Neural progenitor cell (in vitro differentiated cells): Measurements from ENCODE around the gene C1orf87. TPM values are rescaled to one million over a fixed set of nuclear protein-coding genes. Genes with fewer than 3 reads are reported as not detected.

Experiments
- DNase-seq: peaks from one replicate; pipeline ENCODE4 v3.0.0-alpha.2; 2016; ENCODE audit warnings: low spot score
- H2AFZ ChIP-seq: fragments of 200-600 bp; sonication (generic); replicated peaks from 2 replicates; pipeline ENCODE4 v1.6.1; 2016; ENCODE audit warnings: antibody characterized with exemption
- H3F3A ChIP-seq: fragments of 200-600 bp; sonication (generic); 2 replicates; pipeline ENCODE4 v1.6.1; 2016; ENCODE audit warnings: antibody characterized with exemption, low read depth
- H3K27ac ChIP-seq: fragments of 200-600 bp; sonication (generic); 2 replicates; pipeline ENCODE4 v1.5.1; 2016; ENCODE audit warnings: mild to moderate bottlenecking
- H3K27me3 ChIP-seq: fragments of 200-600 bp; sonication (generic); 2 replicates; pipeline ENCODE4 v1.6.1; 2016; ENCODE audit warnings: mild to moderate bottlenecking, moderate library complexity
- H3K36me3 ChIP-seq: fragments of 200-600 bp; sonication (generic); 2 replicates; pipeline ENCODE4 v1.5.1; 2016
- H3K4me1 ChIP-seq: fragments of 200-600 bp; sonication (generic); 2 replicates; pipeline ENCODE4 v1.6.1; 2016; ENCODE audit warnings: mixed run types
- H3K4me2 ChIP-seq: fragments of 200-600 bp; sonication (generic); 2 replicates; pipeline ENCODE4 v1.6.1; 2016
- H3K4me3 ChIP-seq: fragments of 200-600 bp; sonication (generic); 2 replicates; pipeline ENCODE4 v1.5.1; 2016
- H3K79me2 ChIP-seq: fragments of 200-600 bp; sonication (generic); 2 replicates; pipeline ENCODE4 v1.6.1; 2016; ENCODE audit warnings: low read depth
- H3K9ac ChIP-seq: fragments of 200-600 bp; sonication (generic); 2 replicates; pipeline ENCODE4 v1.6.1; 2016
- H3K9me3 ChIP-seq: fragments of 200-600 bp; sonication (generic); 2 replicates; pipeline ENCODE4 v1.5.1; 2016; ENCODE audit warnings: low read depth
- H4K20me1 ChIP-seq: fragments of 200-600 bp; sonication (generic); 2 replicates; pipeline ENCODE4 v1.6.1; 2016; ENCODE audit warnings: low read depth
- H3K27ac Mint-ChIP-seq: 3 replicates; pipeline ENCODE4 v1.8.0; 2021; ENCODE audit warnings: mixed read lengths
- H3K27me3 Mint-ChIP-seq: 2 replicates; pipeline ENCODE4 v1.8.0; 2022; ENCODE audit warnings: low read depth, mild to moderate bottlenecking, inconsistent platforms, moderate library complexity, mixed read lengths; ENCODE audit not compliant: insufficient read depth
- H3K36me3 Mint-ChIP-seq: 3 replicates; pipeline ENCODE4 v1.8.0; 2021; ENCODE audit warnings: mixed read lengths
- H3K4me1 Mint-ChIP-seq: 3 replicates; pipeline ENCODE4 v1.8.0; 2021; ENCODE audit warnings: mixed read lengths
- H3K4me3 Mint-ChIP-seq: 3 replicates; pipeline ENCODE4 v1.8.0; 2021; ENCODE audit warnings: mild to moderate bottlenecking, moderate library complexity, mixed read lengths
- H3K9me3 Mint-ChIP-seq: 3 replicates; pipeline ENCODE4 v1.8.0; 2020; ENCODE audit warnings: mixed read lengths
- EZH2 ChIP-seq: fragments of 200-600 bp; sonication (generic); IDR thresholded peaks from 2 replicates; pipeline ENCODE4 v1.6.1; 2017; ENCODE audit warnings: antibody characterized with exemption, mild to moderate bottlenecking, moderate library complexity
- EZH2phosphoT487 ChIP-seq: fragments of 200-600 bp; sonication (generic); IDR thresholded peaks from 2 replicates; pipeline ENCODE4 v1.6.1; 2017; ENCODE audit warnings: antibody characterized with exemption
- total RNA-seq: library from RNA; depleted of rRNA; stranded (reverse); fragments of >200 nt; gene quantifications from 2 replicates; pipeline ENCODE4 v1.2.3, GENCODE V29; 2015; ENCODE audit warnings: low replicate concordance
- TF ChIP-seq, protein P1 (sequence below): fragments of 200-600 bp; sonication (generic); IDR thresholded peaks from 2 replicates; pipeline ENCODE4 v1.5.1; 2017; ENCODE audit warnings: antibody characterized with exemption, mild to moderate bottlenecking

Gene C1orf87
- total RNA-seq, 1 donor from 2014 or later, result not detected

DNA sequence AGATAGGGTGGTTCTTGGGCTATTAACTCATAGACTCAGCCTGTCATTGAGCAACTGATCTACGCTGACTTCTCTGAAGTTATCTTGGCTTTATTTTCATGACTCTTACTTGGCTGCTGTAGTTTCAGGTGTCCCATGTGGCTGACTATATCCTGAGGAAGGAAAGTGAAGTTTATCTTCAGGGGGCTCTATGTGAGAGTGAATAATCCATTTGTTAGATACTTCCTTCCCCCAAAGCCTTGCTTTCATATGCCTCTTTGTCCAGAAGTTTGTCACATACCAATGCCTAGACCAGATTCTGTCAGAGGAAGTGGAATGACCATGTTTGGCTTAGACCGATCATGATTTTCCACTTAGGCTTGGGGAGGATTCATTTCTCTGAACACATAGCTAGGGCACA, 27.9 kb upstream of the C1orf87 start:
- Histone ChIP-seq H3K27me3 (no peaks in the 10 kb centered on the region), H3K4me3 (no peak overlapping the region), H3K36me3 (no peaks in the 10 kb centered on the region), H3K9ac (no peak overlapping the region), H2AFZ (no peak overlapping the region), H3K4me1 (no peaks in the 10 kb centered on the region), H3K4me2 (no peak overlapping the region), H3F3A (no peaks in the 10 kb centered on the region), H4K20me1 (no peaks in the 10 kb centered on the region), H3K27ac (no peak overlapping the region), H3K9me3 (no peaks in the 10 kb centered on the region), H3K79me2 (no peaks in the 10 kb centered on the region)
- Mint-ChIP-seq H3K36me3 (no peaks in the 10 kb centered on the region), H3K27me3 (peaks cover 3% of the 10 kb centered on the region), H3K4me1 (no peaks in the 10 kb centered on the region), H3K9me3 (no peaks in the 10 kb centered on the region), H3K27ac (no peak overlapping the region), H3K4me3 (no peak overlapping the region)
- TF ChIP-seq EZH2phosphoT487, result no peak
- TF ChIP-seq, protein P1, sequence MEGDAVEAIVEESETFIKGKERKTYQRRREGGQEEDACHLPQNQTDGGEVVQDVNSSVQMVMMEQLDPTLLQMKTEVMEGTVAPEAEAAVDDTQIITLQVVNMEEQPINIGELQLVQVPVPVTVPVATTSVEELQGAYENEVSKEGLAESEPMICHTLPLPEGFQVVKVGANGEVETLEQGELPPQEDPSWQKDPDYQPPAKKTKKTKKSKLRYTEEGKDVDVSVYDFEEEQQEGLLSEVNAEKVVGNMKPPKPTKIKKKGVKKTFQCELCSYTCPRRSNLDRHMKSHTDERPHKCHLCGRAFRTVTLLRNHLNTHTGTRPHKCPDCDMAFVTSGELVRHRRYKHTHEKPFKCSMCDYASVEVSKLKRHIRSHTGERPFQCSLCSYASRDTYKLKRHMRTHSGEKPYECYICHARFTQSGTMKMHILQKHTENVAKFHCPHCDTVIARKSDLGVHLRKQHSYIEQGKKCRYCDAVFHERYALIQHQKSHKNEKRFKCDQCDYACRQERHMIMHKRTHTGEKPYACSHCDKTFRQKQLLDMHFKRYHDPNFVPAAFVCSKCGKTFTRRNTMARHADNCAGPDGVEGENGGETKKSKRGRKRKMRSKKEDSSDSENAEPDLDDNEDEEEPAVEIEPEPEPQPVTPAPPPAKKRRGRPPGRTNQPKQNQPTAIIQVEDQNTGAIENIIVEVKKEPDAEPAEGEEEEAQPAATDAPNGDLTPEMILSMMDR, result no peak
- TF ChIP-seq EZH2, result no peak
- DNase-seq, result no peak

DNA sequence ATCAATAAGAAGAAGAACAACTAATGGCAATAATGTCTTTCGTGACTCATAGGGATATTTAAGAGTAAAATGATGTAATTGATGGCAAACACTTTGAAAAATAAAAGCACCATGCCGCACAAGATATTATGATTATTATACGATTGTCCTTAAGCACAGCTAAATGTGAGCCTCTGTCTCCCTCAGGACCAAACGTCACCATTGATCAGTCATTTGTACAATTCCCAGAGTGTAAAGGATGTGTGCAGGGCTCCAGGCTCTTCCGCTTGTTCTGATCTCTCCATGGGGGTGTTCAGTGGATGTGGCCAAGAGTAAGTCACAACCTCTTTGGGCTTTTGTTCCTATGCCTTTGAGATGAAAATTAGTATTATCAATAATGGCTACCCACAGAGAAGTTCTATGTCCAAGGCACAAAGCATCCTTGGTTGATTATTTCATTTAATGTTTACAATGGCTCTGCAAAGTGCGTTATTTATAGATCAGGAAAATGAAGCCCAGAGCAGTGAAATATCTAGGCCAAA, 17.7 kb upstream of the C1orf87 start:
- H3K27me3 Mint-ChIP-seq, result no peaks in the 10 kb centered on the region
- no peak for TF ChIP-seq EZH2phosphoT487
- no peak overlapping the region for H3K27ac ChIP-seq
- no peak overlapping the region for H2AFZ ChIP-seq
- peaks cover 3% of the 10 kb centered on the region for H3F3A ChIP-seq
- no peaks in the 10 kb centered on the region for H3K79me2 ChIP-seq
- DNase-seq, result no peak
- H3K36me3 ChIP-seq, result no peaks in the 10 kb centered on the region
- H3K9me3 Mint-ChIP-seq, result peaks cover 7% of the 10 kb centered on the region
- H3K4me3 Mint-ChIP-seq, result no peak overlapping the region
- H3K9ac ChIP-seq, result no peak overlapping the region
- no peak overlapping the region for H3K4me3 ChIP-seq
- H3K9me3 ChIP-seq, result no peaks in the 10 kb centered on the region
- H3K27ac Mint-ChIP-seq, result no peak overlapping the region
- H3K36me3 Mint-ChIP-seq, result no peaks in the 10 kb centered on the region
- no peaks in the 10 kb centered on the region for H3K27me3 ChIP-seq
- peaks cover 24% of the 10 kb centered on the region for H3K4me1 Mint-ChIP-seq
- peaks cover 14% of the 10 kb centered on the region for H3K4me1 ChIP-seq
- peak overlapping the region; percentile 30 for H3K4me2 ChIP-seq
- no peaks in the 10 kb centered on the region for H4K20me1 ChIP-seq

DNA sequence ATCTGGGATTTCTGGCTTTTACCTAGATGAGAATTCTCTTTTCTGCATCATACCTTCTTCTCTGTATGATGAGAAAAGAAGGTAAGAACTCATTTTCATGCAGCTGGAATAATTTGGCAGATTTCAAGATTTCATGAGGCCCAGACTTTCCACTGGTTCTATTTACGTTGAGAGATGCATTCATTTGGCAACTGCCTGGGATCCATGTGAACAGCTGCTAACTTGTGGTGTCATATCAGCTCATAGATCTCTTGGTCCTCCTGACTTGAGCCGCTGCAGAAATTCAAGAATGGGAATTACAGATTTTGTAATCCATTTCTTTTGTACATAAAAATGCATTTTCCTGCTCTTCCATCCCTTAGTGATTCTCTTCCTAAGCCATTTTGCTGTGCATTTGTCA, 17.1 kb upstream of the C1orf87 start:
- no peaks in the 10 kb centered on the region for H3K36me3 ChIP-seq
- no peak for DNase-seq
- no peak overlapping the region for H3K4me3 ChIP-seq
- H3K79me2 ChIP-seq, result no peaks in the 10 kb centered on the region
- Mint-ChIP-seq H3K27ac (no peak overlapping the region), H3K4me1 (peaks cover 24% of the 10 kb centered on the region), H3K9me3 (peaks cover 2% of the 10 kb centered on the region), H3K36me3 (no peaks in the 10 kb centered on the region), H3K4me3 (no peak overlapping the region), H3K27me3 (no peaks in the 10 kb centered on the region)
- no peak overlapping the region for H3K9ac ChIP-seq
- no peaks in the 10 kb centered on the region for H4K20me1 ChIP-seq
- peaks cover 14% of the 10 kb centered on the region for H3K4me1 ChIP-seq
- H3K4me2 ChIP-seq, result no peak overlapping the region
- peaks cover 3% of the 10 kb centered on the region for H3F3A ChIP-seq
- TF ChIP-seq EZH2 (no peak), EZH2phosphoT487 (no peak)
- TF ChIP-seq, protein P1, result no peak
- H2AFZ ChIP-seq, result no peak overlapping the region
- no peaks in the 10 kb centered on the region for H3K9me3 ChIP-seq
- no peak overlapping the region for H3K27ac ChIP-seq
- H3K27me3 ChIP-seq, result no peaks in the 10 kb centered on the region

DNA sequence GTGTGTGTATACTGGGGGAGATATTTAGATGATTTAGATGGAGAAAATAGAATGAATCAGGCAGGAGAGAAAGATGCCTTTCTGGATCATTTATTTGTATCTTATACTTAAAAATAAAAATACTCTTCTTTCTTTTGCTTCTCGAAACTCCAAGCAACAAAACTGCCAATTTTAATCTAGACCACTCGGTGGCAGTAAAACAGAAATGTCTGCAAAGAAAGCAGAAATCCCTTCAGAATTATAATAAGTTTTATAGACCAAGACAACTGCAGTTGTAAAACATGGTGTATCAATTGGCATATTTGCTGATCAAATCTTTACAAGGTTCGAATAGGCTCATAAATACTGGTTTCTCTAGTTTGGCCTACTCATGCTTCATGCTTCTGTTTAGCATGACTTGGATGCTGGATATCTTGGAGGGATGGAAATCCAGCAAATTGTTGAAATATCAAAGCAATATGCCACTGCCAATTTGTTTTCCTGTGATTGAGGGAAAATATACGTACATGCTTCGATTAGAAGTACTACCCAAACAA, 15.1 kb upstream of the C1orf87 start:
- H3K4me2 ChIP-seq, result no peak overlapping the region
- no peaks in the 10 kb centered on the region for H3K79me2 ChIP-seq
- H3K9ac ChIP-seq, result no peak overlapping the region
- no peak overlapping the region for H3K27ac Mint-ChIP-seq
- H3K4me1 ChIP-seq, result peaks cover 14% of the 10 kb centered on the region
- peaks cover 3% of the 10 kb centered on the region for H3F3A ChIP-seq
- H2AFZ ChIP-seq, result no peak overlapping the region
- TF ChIP-seq, protein P1, result peak; percentile 34
- TF ChIP-seq EZH2, result no peak
- no peaks in the 10 kb centered on the region for H3K9me3 ChIP-seq
- H3K4me1 Mint-ChIP-seq, result peaks cover 24% of the 10 kb centered on the region
- no peaks in the 10 kb centered on the region for H3K36me3 Mint-ChIP-seq
- no peak for DNase-seq
- no peaks in the 10 kb centered on the region for H4K20me1 ChIP-seq
- H3K27me3 Mint-ChIP-seq, result no peaks in the 10 kb centered on the region
- no peak overlapping the region for H3K4me3 Mint-ChIP-seq
- H3K27ac ChIP-seq, result no peak overlapping the region
- H3K4me3 ChIP-seq, result no peak overlapping the region
- H3K9me3 Mint-ChIP-seq, result no peaks in the 10 kb centered on the region
- no peaks in the 10 kb centered on the region for H3K27me3 ChIP-seq
- H3K36me3 ChIP-seq, result no peaks in the 10 kb centered on the region
